IMR-90 (cell line): ENCODE results near the gene PCSK5. TPM values are rescaled to one million over a fixed set of nuclear protein-coding genes. Genes with fewer than 3 reads are reported as not detected.

Source experiments
- ATAC-seq: fragments of 200-7000 bp; cut with Tn5 transposase; 2 replicates; pipeline ENCODE4 v1.9.1; 2020; ENCODE audit warnings: low read depth, mild to moderate bottlenecking, moderate library complexity
- BruUV-seq: library from RNA; stranded (reverse); fragments of 400-500 nt; replicated peaks from 2 replicates; lab custom pipeline; 2021; lab: Mats Ljungman, UMichigan
- CTCF ChIA-PET: fragments of 300-600 bp; formaldehyde crosslinking; extraction: SDS; loops from one replicate; lab custom pipeline; 2021; ENCODE audit warnings: antibody characterized with exemption; lab: Yijun Ruan, JAX
- POLR2A ChIA-PET: fragments of 300-600 bp; sonication (Branson Sonifier 250); formaldehyde crosslinking; loops from one replicate; lab custom pipeline; 2022; ENCODE audit warnings: antibody characterized with exemption; ENCODE audit not compliant: unreplicated experiment; lab: Charles Lee
- DNase-seq: peaks from one replicate; pipeline ENCODE4 v3.0.0; 2013
- H2AFZ ChIP-seq: replicated peaks from 2 replicates; pipeline ENCODE3; 2013; ENCODE audit warnings: low read length, mild to moderate bottlenecking; ENCODE audit not compliant: poor library complexity
- H2AK5ac ChIP-seq: 2 replicates; pipeline ENCODE4 v1.6.1; 2013; ENCODE audit warnings: low read depth, low read length, inconsistent platforms
- H2AK9ac ChIP-seq: replicated peaks from 2 replicates; pipeline ENCODE3; 2013; ENCODE audit warnings: mild to moderate bottlenecking, low read depth, low read length, moderate library complexity; ENCODE audit not compliant: poor library complexity
- H2BK120ac ChIP-seq: 2 replicates; pipeline ENCODE4 v1.6.1; 2013; ENCODE audit warnings: low read depth, low read length, inconsistent platforms
- H2BK15ac ChIP-seq: 3 replicates; pipeline ENCODE4 v1.6.1; 2013; ENCODE audit warnings: low read depth, low read length, inconsistent platforms
- H2BK20ac ChIP-seq: 2 replicates; pipeline ENCODE4 v1.6.1; 2013; ENCODE audit warnings: low read depth, mild to moderate bottlenecking, inconsistent platforms, low read length, moderate library complexity
- H2BK5ac ChIP-seq: 2 replicates; pipeline ENCODE4 v1.6.1; 2013; ENCODE audit warnings: mild to moderate bottlenecking, low read depth, low read length, inconsistent platforms; ENCODE audit not compliant: poor library complexity, severe bottlenecking
- H3K14ac ChIP-seq: replicated peaks from 2 replicates; pipeline ENCODE4 v1.6.1; 2013; ENCODE audit warnings: low read depth, low read length, inconsistent platforms
- H3K18ac ChIP-seq: 2 replicates; pipeline ENCODE4 v1.6.1; 2013; ENCODE audit warnings: low read depth, low read length, control low read depth
- H3K23ac ChIP-seq: 2 replicates; pipeline ENCODE4 v1.6.1; 2013; ENCODE audit warnings: low read depth, low read length, inconsistent platforms
- H3K27ac ChIP-seq: 2 replicates; pipeline ENCODE4 v1.5.1; 2013; ENCODE audit warnings: mild to moderate bottlenecking, control low read depth, low read length; ENCODE audit not compliant: insufficient read depth
- H3K27me3 ChIP-seq: 2 replicates; pipeline ENCODE4 v1.6.1; 2013; ENCODE audit warnings: low read length; ENCODE audit not compliant: control insufficient read depth, insufficient read depth
- H3K36me3 ChIP-seq: 2 replicates; pipeline ENCODE4 v1.6.1; 2013; ENCODE audit warnings: low read length, mixed read lengths; ENCODE audit not compliant: control insufficient read depth, insufficient read depth
- H3K4ac ChIP-seq: 2 replicates; pipeline ENCODE4 v1.6.1; 2013; ENCODE audit warnings: low read depth, low read length, inconsistent platforms
- H3K4me1 ChIP-seq: 2 replicates; pipeline ENCODE4 v1.6.1; 2013; ENCODE audit warnings: low read length, mixed read lengths; ENCODE audit not compliant: control insufficient read depth, insufficient read depth
- H3K4me2 ChIP-seq: 2 replicates; pipeline ENCODE4 v1.6.1; 2013; ENCODE audit warnings: low read depth, mild to moderate bottlenecking, control low read depth, low read length, moderate library complexity
- H3K4me3 ChIP-seq: 2 replicates; pipeline ENCODE4 v1.5.1; 2013; ENCODE audit warnings: low read depth, mild to moderate bottlenecking, control low read depth, low read length, moderate library complexity; ENCODE audit not compliant: insufficient read depth
- H3K56ac ChIP-seq: 2 replicates; pipeline ENCODE4 v1.6.1; 2013; ENCODE audit warnings: low read length, inconsistent platforms; ENCODE audit not compliant: insufficient read depth; ENCODE audit errors: extremely low read depth
- H3K79me1 ChIP-seq, 2 experiments: 2 replicates each; pipeline ENCODE4 v1.6.1; 2013; ENCODE audit warnings: low read length in 2 of 2, inconsistent platforms in 1 of 2, low read depth in 1 of 2
- H3K9ac ChIP-seq: 2 replicates; pipeline ENCODE4 v1.6.1; 2013; ENCODE audit warnings: low read depth, low read length, control low read depth
- H3K9me1 ChIP-seq: 2 replicates; pipeline ENCODE4 v1.6.1; 2013; ENCODE audit warnings: low read length, inconsistent platforms; ENCODE audit not compliant: insufficient read depth
- H3K9me3 ChIP-seq: 2 replicates; pipeline ENCODE4 v1.6.1; 2013; ENCODE audit warnings: low read length; ENCODE audit not compliant: control insufficient read depth, insufficient read depth
- H4K20me1 ChIP-seq: 2 replicates; pipeline ENCODE4 v1.6.1; 2013; ENCODE audit warnings: low read length, inconsistent platforms; ENCODE audit not compliant: insufficient read depth
- H4K5ac ChIP-seq: 2 replicates; pipeline ENCODE4 v1.6.1; 2013; ENCODE audit warnings: mild to moderate bottlenecking, low read depth, low read length, control low read depth
- H4K8ac ChIP-seq, 2 experiments: 2 replicates each; pipeline ENCODE4 v1.6.1; 2013; ENCODE audit warnings: low read depth in 2 of 2, low read length in 2 of 2, control low read depth in 1 of 2, inconsistent platforms in 1 of 2
- H4K91ac ChIP-seq: 2 replicates; pipeline ENCODE4 v1.6.1; 2013; ENCODE audit warnings: low read depth, low read length, inconsistent platforms; ENCODE audit not compliant: insufficient read depth
- CHD1 ChIP-seq: IDR thresholded peaks from 2 replicates; pipeline ENCODE4 v1.6.1; 2012; ENCODE audit warnings: low read depth, low read length, improper control_type of control experiment
- CTCF ChIP-seq: conservative IDR thresholded peaks from 2 replicates; pipeline ENCODE4 v1.5.1; 2012; ENCODE audit warnings: mild to moderate bottlenecking, low read depth, low read length, improper control_type of control experiment
- ELK1 ChIP-seq: fragments of 150-350 bp; IDR thresholded peaks from 2 replicates; pipeline ENCODE4 v1.6.1; 2016; ENCODE audit warnings: low read depth, mild to moderate bottlenecking, low read length, moderate library complexity, borderline replicate concordance
- FOS ChIP-seq: fragments of 150-350 bp; IDR thresholded peaks from 2 replicates; pipeline ENCODE4 v1.6.1; 2016; ENCODE audit warnings: low read depth, low read length
- MAFK ChIP-seq: IDR thresholded peaks from 2 replicates; pipeline ENCODE4 v1.6.1; 2012; ENCODE audit warnings: low read depth, low read length, improper control_type of control experiment
- MAZ ChIP-seq: IDR thresholded peaks from 2 replicates; pipeline ENCODE4 v1.6.1; 2012; ENCODE audit warnings: low read depth, mild to moderate bottlenecking, low read length, improper control_type of control experiment, moderate library complexity, borderline replicate concordance
- MXI1 ChIP-seq: IDR thresholded peaks from 2 replicates; pipeline ENCODE4 v1.6.1; 2012; ENCODE audit warnings: low read depth, mild to moderate bottlenecking, low read length, moderate library complexity, borderline replicate concordance
- NFE2L2 ChIP-seq: fragments of 150-350 bp; IDR thresholded peaks from 2 replicates; pipeline ENCODE4 v1.6.1; 2016; ENCODE audit warnings: low read depth, mild to moderate bottlenecking, low read length
- POLR2A ChIP-seq: IDR thresholded peaks from 2 replicates; pipeline ENCODE4 v1.6.1; 2012; ENCODE audit warnings: mild to moderate bottlenecking, low read depth, low read length
- RAD21 ChIP-seq: IDR thresholded peaks from 2 replicates; pipeline ENCODE4 v1.6.1; 2012; ENCODE audit warnings: low read length, improper control_type of control experiment
- RCOR1 ChIP-seq: IDR thresholded peaks from 2 replicates; pipeline ENCODE4 v1.6.1; 2012; ENCODE audit warnings: mild to moderate bottlenecking, low read length, improper control_type of control experiment; ENCODE audit not compliant: insufficient replicate concordance
- RFX5 ChIP-seq: IDR thresholded peaks from 2 replicates; pipeline ENCODE4 v1.8.0; 2012; ENCODE audit warnings: low read depth, mild to moderate bottlenecking, low read length, moderate library complexity
- USF2 ChIP-seq: fragments of 150-350 bp; IDR thresholded peaks from 2 replicates; pipeline ENCODE4 v1.6.1; 2017; ENCODE audit warnings: mild to moderate bottlenecking, antibody characterized with exemption, low read length, low read depth
- WGBS, 2 experiments: methylation state at CpG; one replicate each; pipeline versions ENCODE4 v1.1.5 to v1.1.7; 2013; ENCODE audit warnings: missing lambda C conversion rate in 2 of 2; ENCODE audit not compliant: insufficient read length in 1 of 2; ENCODE audit errors: extremely low coverage in 2 of 2; 5-methylcytosine and 5-hydroxymethylcytosine counted together
- dilution Hi-C: fragments of 300-500 bp; cut with HindIII; formaldehyde crosslinking; loops from one replicate; pipeline ENCODE4 v1.14.3; 2018; ENCODE audit warnings: low sequenced_read_pairs; ENCODE audit not compliant: unreplicated experiment
- in situ Hi-C: fragments of 300-500 bp; cut with MboI; formaldehyde crosslinking; loops from 3 replicates; pipeline ENCODE4 v1.14.3; 2019; ENCODE audit warnings: low sequenced_read_pairs, inconsistent platforms, mixed read lengths
- intact Hi-C: fragments of 100-400 bp; cut with micrococcal nuclease; formaldehyde crosslinking; loops from 2 replicates; pipeline ENCODE4 v1.10.0; 2022
- polyA plus RNA-seq, 3 experiments: library from polyadenylated mRNA; depleted of rRNA; stranded (reverse); fragments of >200 nt; gene quantifications; 2 replicates each; pipeline ENCODE4 v1.2.3, GENCODE V29; 2012; ENCODE audit warnings: low replicate concordance in 1 of 3
- total RNA-seq: library from RNA; depleted of rRNA; stranded (reverse); fragments of >200 nt; gene quantifications from 2 replicates; pipeline ENCODE4 v1.2.3, GENCODE V29; 2012

The PCSK5 gene
- total and polyA plus RNA-seq, 2 of the 4 experiments (the other 2 are of a cell fraction), result 1.5 to 3.0 TPM

GRCh38 chr9:75906531-75906930 is 16.1 kb downstream of the PCSK5 start:
- in situ Hi-C loops (no loop called here), dilution Hi-C loops (no loop called here), intact Hi-C loops (no loop called here)
- H3K36me3 ChIP-seq, result no peaks in the 10 kb centered on the region
- H3K9ac ChIP-seq, result no peak overlapping the region
- no peak overlapping the region for H2BK15ac ChIP-seq
- no peak overlapping the region for H3K14ac ChIP-seq
- DNase-seq (no peak), ATAC-seq (no peak)
- no peak overlapping the region for H3K23ac ChIP-seq
- H3K9me3 ChIP-seq, result no peaks in the 10 kb centered on the region
- H3K4ac ChIP-seq, result no peak overlapping the region
- no peak overlapping the region for H2AFZ ChIP-seq
- H3K27me3 ChIP-seq, result no peaks in the 10 kb centered on the region
- H4K5ac ChIP-seq, result no peak overlapping the region
- no peak overlapping the region for H3K18ac ChIP-seq
- no peak overlapping the region for H3K4me2 ChIP-seq
- no peak overlapping the region for H3K27ac ChIP-seq
- POLR2A ChIA-PET, result no interaction called here
- no peak overlapping the region for H3K4me3 ChIP-seq
- WGBS, 2 experiments, result 100% methylated on average over 1 of the region's 1 CpG; no CpG with 5 or more reads in 1 of the 2 experiments
- no peak overlapping the region for H2BK5ac ChIP-seq
- H3K9me1 ChIP-seq, result no peaks in the 10 kb centered on the region
- H4K8ac ChIP-seq, result no peak overlapping the region
- H2BK20ac ChIP-seq, result no peak overlapping the region
- no peak overlapping the region for H2BK120ac ChIP-seq
- no peak overlapping the region for H4K91ac ChIP-seq
- no peak overlapping the region for H2AK5ac ChIP-seq
- H3K79me1 ChIP-seq, result no peaks in the 10 kb centered on the region; a peak in 1 of 4 replicates
- no peaks in the 10 kb centered on the region for H3K4me1 ChIP-seq
- no TSS peak for BruUV-seq
- no peak overlapping the region for H3K56ac ChIP-seq
- CTCF ChIA-PET, result interaction anchor here (0.6 kb wide), 1 partner anchor 189 kb away, joined by 4 read pairs; no protein-coding TSS in a partner anchor
- H4K20me1 ChIP-seq, result no peaks in the 10 kb centered on the region
- no peak overlapping the region for H2AK9ac ChIP-seq
- TF ChIP-seq ELK1 (no peak), MXI1 (no peak), USF2 (no peak), MAZ (no peak), CTCF (no peak), POLR2A (no peak), RFX5 (no peak), RCOR1 (no peak), FOS (no peak), NFE2L2 (no peak), MAFK (no peak), RAD21 (no peak), CHD1 (no peak)
